ENCODE data around the gene PTPRG.

The PTPRG gene

GRCh38 chr3:61730056-61730455, 168.7 kb downstream of the PTPRG start:
- H4K20me1 ChIP-seq (ENCODE audit: insufficient read depth): no peaks in the 10 kb centered on the region
- H2AFZ ChIP-seq (ENCODE audit: low read depth): no peak overlapping the region

GRCh38 chr3:61730577-61731231, 169.3 kb downstream of the PTPRG start:
- TF ChIP-seq CTCF (conservative IDR thresholded peaks at IDR 0.05; ENCODE audit: low read depth, low read length): no peak
- no peaks in the 10 kb centered on the region for H3K36me3 ChIP-seq (ENCODE audit: insufficient read depth)
- H3K4me3 ChIP-seq (IDR thresholded peaks at IDR 0.05; ENCODE audit: insufficient read depth, low read depth, low read length): no peak overlapping the region
- no peak overlapping the region for H3K4me2 ChIP-seq
- H2AFZ ChIP-seq (ENCODE audit: low read depth): no peak overlapping the region
- H3K27ac ChIP-seq: no peak overlapping the region
- H3K9ac ChIP-seq: no peak overlapping the region
- no peaks in the 10 kb centered on the region for H4K20me1 ChIP-seq (ENCODE audit: insufficient read depth)
- no peaks in the 10 kb centered on the region for H3K79me2 ChIP-seq (ENCODE audit: insufficient read depth, low read depth)
- H3K4me1 ChIP-seq (ENCODE audit: low read depth, poor library complexity, severe bottlenecking): peaks cover 6% of the 10 kb centered on the region
- H3K27me3 ChIP-seq (ENCODE audit: insufficient read depth, low read depth): no peaks in the 10 kb centered on the region

More at GRCh38 chr3:61730056-61730455, 168.7 kb downstream of the PTPRG start:
- no peak overlapping the region for H3K9ac ChIP-seq
- no peak overlapping the region for H3K27ac ChIP-seq
- no peaks in the 10 kb centered on the region for H3K36me3 ChIP-seq (ENCODE audit: insufficient read depth)
- no peak overlapping the region for H3K4me3 ChIP-seq (IDR thresholded peaks at IDR 0.05; ENCODE audit: insufficient read depth, low read depth, low read length)
- TF ChIP-seq CTCF (conservative IDR thresholded peaks at IDR 0.05; ENCODE audit: low read depth, low read length): no peak
- peaks cover 13% of the 10 kb centered on the region for H3K4me1 ChIP-seq (ENCODE audit: low read depth, poor library complexity, severe bottlenecking)
- no peaks in the 10 kb centered on the region for H3K27me3 ChIP-seq (ENCODE audit: insufficient read depth, low read depth)
- H3K79me2 ChIP-seq (ENCODE audit: insufficient read depth, low read depth): no peaks in the 10 kb centered on the region
- no peak overlapping the region for H3K4me2 ChIP-seq

- Histone ChIP-seq H3K27me3 (ENCODE audit: insufficient read depth, low read depth) (no peaks in the 10 kb centered on the region), H3K36me3 (ENCODE audit: insufficient read depth) (no peaks in the 10 kb centered on the region), H3K4me3 (IDR thresholded peaks at IDR 0.05; ENCODE audit: insufficient read depth, low read depth, low read length) (no peak overlapping the region), H3K9ac (no peak overlapping the region), H3K79me2 (ENCODE audit: insufficient read depth, low read depth) (no peaks in the 10 kb centered on the region), H2AFZ (ENCODE audit: low read depth) (no peak overlapping the region), H3K27ac (no peak overlapping the region), H3K4me1 (ENCODE audit: low read depth, poor library complexity, severe bottlenecking) (no peaks in the 10 kb centered on the region), H3K4me2 (no peak overlapping the region), H4K20me1 (ENCODE audit: insufficient read depth) (no peaks in the 10 kb centered on the region)
- no peak for TF ChIP-seq CTCF (conservative IDR thresholded peaks at IDR 0.05; ENCODE audit: low read depth, low read length)
Measured at GRCh38 chr3:61733000-61733399, 171.6 kb downstream of the PTPRG start.

GRCh38 chr3:61733876-61734275, 172.5 kb downstream of the PTPRG start:
- no peak overlapping the region for H3K9ac ChIP-seq
- H3K79me2 ChIP-seq (ENCODE audit: insufficient read depth, low read depth): no peaks in the 10 kb centered on the region
- H3K4me3 ChIP-seq (IDR thresholded peaks at IDR 0.05; ENCODE audit: insufficient read depth, low read depth, low read length): no peak overlapping the region
- no peak overlapping the region for H2AFZ ChIP-seq (ENCODE audit: low read depth)
- no peak overlapping the region for H3K27ac ChIP-seq
- no peak for TF ChIP-seq CTCF (conservative IDR thresholded peaks at IDR 0.05; ENCODE audit: low read depth, low read length)
- H3K27me3 ChIP-seq (ENCODE audit: insufficient read depth, low read depth): no peaks in the 10 kb centered on the region
- H3K36me3 ChIP-seq (ENCODE audit: insufficient read depth): no peaks in the 10 kb centered on the region
- H3K4me2 ChIP-seq: no peak overlapping the region
- no peaks in the 10 kb centered on the region for H4K20me1 ChIP-seq (ENCODE audit: insufficient read depth)
- H3K4me1 ChIP-seq (ENCODE audit: low read depth, poor library complexity, severe bottlenecking): no peaks in the 10 kb centered on the region
